SK-N-SH (cell line): Measurements from ENCODE around the gene GPR27.

Source experiments
- CTCF ChIP-seq: fragments of 200-600 bp; sonication (generic); IDR thresholded peaks from 2 replicates; pipeline ENCODE4 v1.6.1; 2017; ENCODE audit warnings: antibody characterized with exemption, mild to moderate bottlenecking, moderate library complexity
- EP300 ChIP-seq, 2 experiments: IDR thresholded peaks; 2 replicates each; pipeline versions ENCODE4 v1.4.0 to v1.6.1; 2012; ENCODE audit warnings: borderline replicate concordance in 1 of 2, low read depth in 1 of 2, low read length in 1 of 2
- MAX ChIP-seq: IDR thresholded peaks from 2 replicates; pipeline ENCODE4 v1.4.0; 2012; ENCODE audit warnings: low read depth
- MXI1 ChIP-seq: IDR thresholded peaks from 2 replicates; pipeline ENCODE4 v1.6.1; 2012; ENCODE audit warnings: mild to moderate bottlenecking, low read depth, low read length, improper control_type of control experiment
- NFIC ChIP-seq: IDR thresholded peaks from 2 replicates; pipeline ENCODE4 v1.4.0; 2012; ENCODE audit warnings: borderline replicate concordance
- POLR2AphosphoS5 ChIP-seq: IDR thresholded peaks from 2 replicates; pipeline ENCODE4 v1.6.1; 2012; ENCODE audit warnings: low read depth, low read length
- REST ChIP-seq: IDR thresholded peaks from 2 replicates; pipeline ENCODE4 v1.6.1; 2012; ENCODE audit warnings: mild to moderate bottlenecking, low read depth, low read length, moderate library complexity
- SIN3A ChIP-seq: IDR thresholded peaks from 2 replicates; pipeline ENCODE4 v1.6.1; 2012; ENCODE audit warnings: low read depth, mild to moderate bottlenecking, low read length, moderate library complexity, borderline replicate concordance
- SMC3 ChIP-seq: IDR thresholded peaks from 2 replicates; pipeline ENCODE4 v1.6.1; 2012; ENCODE audit warnings: low read depth, low read length, improper control_type of control experiment
- TAF1 ChIP-seq: IDR thresholded peaks from 2 replicates; pipeline ENCODE4 v1.6.1; 2012; ENCODE audit warnings: low read depth, mild to moderate bottlenecking, low read length, moderate library complexity, borderline replicate concordance
- TEAD4 ChIP-seq: IDR thresholded peaks from 2 replicates; pipeline ENCODE4 v1.4.0; 2012; ENCODE audit warnings: mild to moderate bottlenecking, borderline replicate concordance; ENCODE audit not compliant: insufficient read depth
- USF1 ChIP-seq: IDR thresholded peaks from 2 replicates; pipeline ENCODE4 v1.4.0; 2012; ENCODE audit warnings: low read depth, borderline replicate concordance
- USF2 ChIP-seq: fragments of 150-350 bp; IDR thresholded peaks from 2 replicates; pipeline ENCODE4 v1.6.1; 2017; ENCODE audit warnings: antibody characterized with exemption, low read length, low read depth, borderline replicate concordance
- ZBTB33 ChIP-seq: IDR thresholded peaks from 2 replicates; pipeline ENCODE4 v1.4.0; 2012; ENCODE audit warnings: low read depth, borderline replicate concordance

- no peak for TF ChIP-seq USF2
- no peak for TF ChIP-seq CTCF
- TF ChIP-seq MXI1, result no peak
- no peak for TF ChIP-seq TEAD4
- no peak for TF ChIP-seq POLR2AphosphoS5
- no peak for TF ChIP-seq REST
- no peak for TF ChIP-seq EP300 (IDR thresholded peaks at IDR 0.05; ENCODE audit: borderline replicate concordance in 1 of 2, low read depth in 1 of 2, low read length in 1 of 2)
- no peak for TF ChIP-seq MAX
- TF ChIP-seq TAF1, result no peak
- TF ChIP-seq ZBTB33, result no peak
- TF ChIP-seq SMC3, result no peak
- no peak for TF ChIP-seq SIN3A
- TF ChIP-seq USF1, result no peak
- TF ChIP-seq NFIC, result no peak
These were observed 30.7 kb downstream of the GPR27 start for GRCh38 chr3:71784201-71784913.
